Loucy (cell line): ENCODE data around the gene ZCCHC8.
A peak's percentile ranks its signal among the peaks of the same experiment; 100 is the strongest.

Experiments used
- H2AFZ ChIP-seq: fragments of 200-600 bp; sonication (generic); 2 replicates; pipeline ENCODE4 v1.6.0; 2016; ENCODE audit warnings: antibody characterized with exemption, mild to moderate bottlenecking, low read length, moderate library complexity
- H3F3A ChIP-seq: fragments of 200-600 bp; 2 replicates; pipeline ENCODE4 v1.6.0; 2016; ENCODE audit warnings: antibody characterized with exemption, low read depth, mild to moderate bottlenecking
- H3K27me3 ChIP-seq: fragments of 200-600 bp; sonication (generic); 2 replicates; pipeline ENCODE4 v1.6.1; 2014; ENCODE audit warnings: low read length, mild to moderate bottlenecking; ENCODE audit not compliant: insufficient read depth, poor library complexity, severe bottlenecking
- H3K36me3 ChIP-seq: fragments of 200-600 bp; sonication (generic); 2 replicates; pipeline ENCODE4 v1.6.1; 2016; ENCODE audit warnings: low read length; ENCODE audit not compliant: insufficient read depth
- H3K4me1 ChIP-seq: fragments of 200-600 bp; sonication (generic); 2 replicates; pipeline ENCODE4 v1.5.1; 2014; ENCODE audit warnings: low read length, mild to moderate bottlenecking; ENCODE audit not compliant: insufficient read depth, poor library complexity, severe bottlenecking
- H3K4me2 ChIP-seq: fragments of 200-600 bp; sonication (generic); 2 replicates; pipeline ENCODE4 v1.6.0; 2014; ENCODE audit warnings: antibody characterized with exemption, low read length, low read depth, mild to moderate bottlenecking; ENCODE audit not compliant: poor library complexity, severe bottlenecking
- H3K4me3 ChIP-seq: fragments of 200-600 bp; sonication (generic); 2 replicates; pipeline ENCODE4 v1.5.1; 2014; ENCODE audit warnings: low read length, mild to moderate bottlenecking, mixed read lengths; ENCODE audit not compliant: poor library complexity, severe bottlenecking
- H3K79me2 ChIP-seq: fragments of 200-600 bp; sonication (generic); 2 replicates; pipeline ENCODE4 v1.6.1; 2014; ENCODE audit warnings: low read length; ENCODE audit not compliant: insufficient read depth
- H3K9ac ChIP-seq: fragments of 200-600 bp; sonication (generic); 2 replicates; pipeline ENCODE4 v1.6.0; 2014; ENCODE audit warnings: mild to moderate bottlenecking, low read depth, low read length, moderate library complexity; ENCODE audit not compliant: poor library complexity, severe bottlenecking
- H3K9me2 ChIP-seq: fragments of 200-600 bp; sonication (generic); replicated peaks from 2 replicates; pipeline ENCODE4 v1.6.1; 2016; ENCODE audit warnings: low read depth, low read length, mixed read lengths
- H3K9me3 ChIP-seq: fragments of 200-600 bp; sonication (generic); 2 replicates; pipeline ENCODE4 v1.6.1; 2014; ENCODE audit warnings: mild to moderate bottlenecking, antibody characterized with exemption, low read length, low read depth; ENCODE audit not compliant: insufficient read depth
- H4K20me1 ChIP-seq: fragments of 200-600 bp; sonication (generic); 2 replicates; pipeline ENCODE4 v1.6.0; 2014; ENCODE audit warnings: antibody characterized with exemption, low read length, mild to moderate bottlenecking; ENCODE audit not compliant: insufficient read depth, poor library complexity, severe bottlenecking
- CTCF ChIP-seq: fragments of 200-600 bp; sonication (generic); conservative IDR thresholded peaks from 2 replicates; pipeline ENCODE4 v1.5.1; 2014; ENCODE audit warnings: mild to moderate bottlenecking, antibody characterized with exemption, low read length
- EZH2phosphoT487 ChIP-seq: fragments of 200-600 bp; IDR thresholded peaks from 2 replicates; pipeline ENCODE4 v1.6.1; 2018; ENCODE audit warnings: antibody characterized with exemption, mild to moderate bottlenecking, moderate library complexity, borderline replicate concordance

ZCCHC8 gene

GRCh38 chr12:122527478-122527944, 26.8 kb upstream of the ZCCHC8 start:
- Histone ChIP-seq H2AFZ (peak overlapping the region; percentile 68), H3K36me3 (peaks cover 13% of the 10 kb centered on the region), H3K79me2 (peaks cover 93% of the 10 kb centered on the region), H3F3A (no peaks in the 10 kb centered on the region), H3K27me3 (peaks cover 4% of the 10 kb centered on the region), H3K4me3 (peak overlapping the region; percentile 100), H3K4me1 (peaks cover 44% of the 10 kb centered on the region), H3K9ac (peak overlapping the region; percentile 94), H3K4me2 (peak overlapping the region; percentile 88), H3K9me2 (no peaks in the 10 kb centered on the region), H3K9me3 (no peaks in the 10 kb centered on the region), H4K20me1 (peaks cover 49% of the 10 kb centered on the region)
- TF ChIP-seq EZH2phosphoT487: no peak
- TF ChIP-seq CTCF: no peak

GRCh38 chr12:122526683-122527477, 26.1 kb upstream of the ZCCHC8 start, which contains the start of the genes KNTC1 and RSRC2:
TSS of gene KNTC1 (plus strand) at chr12:122527249. CDS start at chr12:122530064, 2,815 bp downstream.
TSS of gene RSRC2 (minus strand) at chr12:122526936. CDS start at chr12:122526853, 83 bp downstream.
- peak within 1 kb of the TSS; percentile 84 for H2AFZ ChIP-seq
- H3K9me2 ChIP-seq: no peaks in the 10 kb centered on the region
- H3K36me3 ChIP-seq: peaks cover 16% of the 10 kb centered on the region
- TF ChIP-seq EZH2phosphoT487 (no peak), CTCF (no peak)
- no peaks in the 10 kb centered on the region for H3K9me3 ChIP-seq
- H3K27me3 ChIP-seq: peaks cover 4% of the 10 kb centered on the region
- H3K4me1 ChIP-seq: peaks cover 51% of the 10 kb centered on the region
- H3K79me2 ChIP-seq: peaks cover 95% of the 10 kb centered on the region
- H3K4me2 ChIP-seq: peak within 1 kb of the TSS; percentile 89
- peaks cover 56% of the 10 kb centered on the region for H4K20me1 ChIP-seq
- H3K9ac ChIP-seq: peak within 1 kb of the TSS; percentile 100
- H3K4me3 ChIP-seq: peak within 1 kb of the TSS; percentile 100
- no peaks in the 10 kb centered on the region for H3F3A ChIP-seq

GRCh38 chr12:122523846-122524718, 23.4 kb upstream of the ZCCHC8 start:
- peaks cover 72% of the 10 kb centered on the region for H4K20me1 ChIP-seq

More at GRCh38 chr12:122523846-122524718, 23.4 kb upstream of the ZCCHC8 start:
- Histone ChIP-seq H3K79me2 (peaks cover 96% of the 10 kb centered on the region), H3K9ac (peak overlapping the region; percentile 100), H3K9me3 (no peaks in the 10 kb centered on the region), H3K4me1 (peaks cover 62% of the 10 kb centered on the region), H3K9me2 (no peaks in the 10 kb centered on the region), H3F3A (no peaks in the 10 kb centered on the region), H3K4me2 (peak overlapping the region; percentile 89), H3K27me3 (peaks cover 4% of the 10 kb centered on the region), H3K36me3 (peaks cover 40% of the 10 kb centered on the region), H3K4me3 (peak overlapping the region; percentile 100), H2AFZ (no peak overlapping the region)
- TF ChIP-seq EZH2phosphoT487 (no peak), CTCF (no peak)
